Fibroblast of pulmonary artery (primary cell): ENCODE data around the gene SGSM2.

ENCODE experiments used
- DNase-seq: peaks from one replicate; pipeline ENCODE4 v3.0.0-alpha.2; 2010; ENCODE audit warnings: low read depth
- H3K4me3 ChIP-seq: replicated peaks from 2 replicates; pipeline ENCODE4 v1.5.1; 2011; ENCODE audit warnings: low read depth, mild to moderate bottlenecking, control low read depth, low read length, moderate library complexity
- TF ChIP-seq, protein P1 (sequence below): IDR thresholded peaks from 2 replicates; pipeline ENCODE4 v1.5.1; 2011; ENCODE audit warnings: mild to moderate bottlenecking, control low read depth, low read length, inconsistent platforms; ENCODE audit errors: missing control alignments

SGSM2 gene

DNA sequence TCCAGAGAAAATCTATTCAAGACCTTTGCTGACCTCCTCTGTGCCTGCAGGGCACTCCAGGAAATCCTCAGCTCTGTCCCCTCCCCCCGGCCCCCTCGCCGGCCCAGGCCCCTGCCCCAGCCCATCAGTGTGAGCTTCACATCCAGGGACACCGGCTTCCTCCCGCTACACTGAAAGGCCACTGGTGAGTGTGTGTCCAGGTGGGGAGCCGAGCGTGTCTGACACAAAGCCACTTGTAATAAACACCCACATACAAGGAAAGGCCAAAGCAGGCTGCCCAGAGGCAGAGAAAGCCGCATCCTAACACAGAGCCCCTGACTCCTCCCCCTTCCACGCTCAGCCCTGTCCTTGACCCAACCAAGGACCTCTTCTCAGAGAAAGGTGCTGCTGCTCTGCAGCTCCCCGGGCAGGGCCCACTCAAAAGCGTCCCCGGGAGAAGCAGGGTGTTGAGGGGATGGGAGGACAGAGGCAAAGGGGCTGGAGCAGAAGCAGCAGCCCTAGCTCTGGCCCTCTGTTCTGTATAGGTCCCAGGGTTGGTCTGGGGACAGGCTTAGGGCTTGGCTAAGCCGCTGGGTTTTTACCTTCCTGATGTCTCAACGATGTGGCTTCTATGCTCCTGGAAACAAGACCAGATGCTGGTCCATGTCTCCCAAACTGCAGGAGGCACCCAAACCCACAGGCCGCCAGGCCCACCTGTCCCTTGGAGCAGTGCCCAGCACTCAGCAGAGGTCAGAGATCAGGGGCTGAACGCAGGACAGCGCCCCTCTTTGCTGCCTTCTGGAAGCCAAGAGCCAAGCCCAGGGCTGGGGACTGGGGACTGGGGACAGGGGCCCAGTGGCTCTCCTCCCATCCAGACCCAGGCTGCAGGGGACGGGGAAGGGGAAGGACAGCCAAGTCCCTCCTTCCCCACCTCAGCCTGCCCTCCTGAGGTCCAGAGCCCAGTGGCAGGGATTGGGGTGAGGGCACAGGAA, 48.2 kb downstream of the SGSM2 start:
- H3K4me3 ChIP-seq = no peak overlapping the region
- TF ChIP-seq, protein P1, sequence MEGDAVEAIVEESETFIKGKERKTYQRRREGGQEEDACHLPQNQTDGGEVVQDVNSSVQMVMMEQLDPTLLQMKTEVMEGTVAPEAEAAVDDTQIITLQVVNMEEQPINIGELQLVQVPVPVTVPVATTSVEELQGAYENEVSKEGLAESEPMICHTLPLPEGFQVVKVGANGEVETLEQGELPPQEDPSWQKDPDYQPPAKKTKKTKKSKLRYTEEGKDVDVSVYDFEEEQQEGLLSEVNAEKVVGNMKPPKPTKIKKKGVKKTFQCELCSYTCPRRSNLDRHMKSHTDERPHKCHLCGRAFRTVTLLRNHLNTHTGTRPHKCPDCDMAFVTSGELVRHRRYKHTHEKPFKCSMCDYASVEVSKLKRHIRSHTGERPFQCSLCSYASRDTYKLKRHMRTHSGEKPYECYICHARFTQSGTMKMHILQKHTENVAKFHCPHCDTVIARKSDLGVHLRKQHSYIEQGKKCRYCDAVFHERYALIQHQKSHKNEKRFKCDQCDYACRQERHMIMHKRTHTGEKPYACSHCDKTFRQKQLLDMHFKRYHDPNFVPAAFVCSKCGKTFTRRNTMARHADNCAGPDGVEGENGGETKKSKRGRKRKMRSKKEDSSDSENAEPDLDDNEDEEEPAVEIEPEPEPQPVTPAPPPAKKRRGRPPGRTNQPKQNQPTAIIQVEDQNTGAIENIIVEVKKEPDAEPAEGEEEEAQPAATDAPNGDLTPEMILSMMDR = no peak
- no peak for DNase-seq

DNA sequence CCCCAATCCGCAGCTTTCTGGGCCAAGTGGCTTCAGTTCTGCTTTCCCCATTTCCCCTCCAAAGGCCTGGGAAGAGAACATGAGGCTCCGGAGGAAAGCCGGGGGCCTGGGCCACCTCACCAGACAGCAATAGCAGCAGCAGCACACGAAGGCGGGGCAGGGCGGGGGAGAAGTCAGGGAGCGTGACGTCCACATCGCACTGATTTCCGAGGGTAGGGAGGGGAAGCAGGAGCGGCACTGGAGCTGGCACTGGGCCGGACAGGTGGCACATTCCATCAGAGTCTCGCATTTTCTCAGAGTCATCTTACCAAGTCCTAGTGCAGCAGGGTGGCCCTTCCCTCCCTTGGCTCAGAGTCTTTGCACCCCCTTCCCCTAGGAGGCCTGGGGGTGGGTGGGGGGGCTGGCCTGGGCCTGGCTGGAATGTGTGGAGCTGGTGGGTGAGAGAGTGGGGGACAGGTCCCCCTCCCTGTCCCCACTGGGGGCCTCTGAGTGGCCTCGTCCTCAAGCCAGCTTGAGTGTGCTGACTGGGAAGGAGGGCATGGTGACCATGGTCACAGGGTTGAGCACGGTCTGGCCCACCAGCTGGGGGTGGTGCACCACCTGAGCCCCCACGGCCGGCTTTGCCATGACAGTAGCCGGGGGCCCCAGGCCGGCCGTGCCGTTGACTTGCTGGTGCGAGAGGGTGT, 49.2 kb downstream of the SGSM2 start:
- H3K4me3 ChIP-seq = no peak overlapping the region
- DNase-seq = no peak
- TF ChIP-seq, protein P1 = no peak

- no peak for DNase-seq
- TF ChIP-seq, protein P1 = no peak
- H3K4me3 ChIP-seq = no peak overlapping the region
Observed at GRCh38 chr17:2387086-2388019, 50.1 kb downstream of the SGSM2 start.

- TF ChIP-seq, protein P1 = no peak
Observed at GRCh38 chr17:2388020-2388682, 50.9 kb downstream of the SGSM2 start.

DNA sequence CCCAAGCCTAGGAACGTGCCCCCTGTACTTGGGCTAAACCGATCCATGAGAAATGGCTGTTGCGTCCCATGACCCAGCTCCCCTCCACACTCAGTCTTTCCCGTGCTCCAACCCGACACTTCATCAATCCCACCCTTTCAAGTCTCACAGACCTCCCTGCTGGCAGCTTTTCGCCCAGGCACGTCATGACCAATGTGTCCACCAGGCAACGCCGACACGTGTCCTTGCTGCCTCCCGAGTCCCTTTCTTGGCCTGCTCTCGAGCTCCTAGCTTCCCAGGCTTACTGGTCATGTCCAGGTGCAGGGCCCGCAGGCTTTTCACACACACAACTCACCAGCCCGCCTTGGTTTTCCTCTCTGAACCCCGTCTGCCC, 51.4 kb downstream of the SGSM2 start:
- no peak for DNase-seq

More at GRCh38 chr17:2388020-2388682, 50.9 kb downstream of the SGSM2 start:
- H3K4me3 ChIP-seq = no peak overlapping the region
- DNase-seq = no peak

More for the DNA sequence above, 51.4 kb downstream of the SGSM2 start:
- H3K4me3 ChIP-seq = no peak overlapping the region
- TF ChIP-seq, protein P1 = no peak
